Upper lobe of right lung (tissue), 1 donor: ENCODE results near the gene CFAP100. TPM values are rescaled to one million over a fixed set of nuclear protein-coding genes. Genes with fewer than 3 reads are reported as not detected.

Experiments used
- ATAC-seq: fragments of 200-7000 bp; cut with Tn5 transposase; one replicate; pipeline ENCODE4 v1.9.1; 2020; ENCODE audit warnings: mild to moderate bottlenecking, moderate library complexity
- DNase-seq: peaks from one replicate; pipeline ENCODE4 v3.0.0-alpha.2; 2020
- H3K27ac ChIP-seq: fragments of 200-600 bp; one replicate; pipeline ENCODE4 v1.8.0; 2022
- H3K27me3 ChIP-seq: fragments of 200-600 bp; one replicate; pipeline ENCODE4 v1.8.0; 2022; ENCODE audit warnings: mild to moderate bottlenecking
- H3K36me3 ChIP-seq: fragments of 200-600 bp; one replicate; pipeline ENCODE4 v1.8.0; 2022
- H3K4me1 ChIP-seq: fragments of 200-600 bp; one replicate; pipeline ENCODE4 v1.8.0; 2022
- H3K4me3 ChIP-seq: fragments of 200-600 bp; one replicate; pipeline ENCODE4 v1.8.0; 2022; ENCODE audit warnings: mild to moderate bottlenecking
- H3K9me3 ChIP-seq: fragments of 200-600 bp; one replicate; pipeline ENCODE4 v1.8.0; 2022
- intact Hi-C: fragments of 100-400 bp; cut with DNase I; formaldehyde crosslinking; loops from one replicate; pipeline ENCODE4 v1.11.0; 2022
- total RNA-seq: library from RNA; stranded (reverse); fragmentation: NEBNext Ultra II Directional; extraction: Animal tissue kit (Norgen Biotek cat#: 25700); gene quantifications from one replicate; pipeline ENCODE4 v1.2.1, GENCODE V29; 2021
- TF ChIP-seq, protein P1 (sequence below): fragments of 200-600 bp; IDR thresholded peaks from one replicate; pipeline ENCODE4 v1.8.0; 2022; ENCODE audit warnings: antibody characterized with exemption
- donor health status: DM: no; HTN: yes; CAD: no; lungs with severe emphysema.

CFAP100 gene
- total RNA-seq, 1 donor from 2014 or later = not detected

- ATAC-seq (no peak), DNase-seq (peak; percentile 58)
- intact Hi-C loops = no loop called here
These were observed 18.8 kb upstream of the CFAP100 start for GRCh38 chr3:126375835-126376331.

GRCh38 chr3:126376444-126376843 lies 18.3 kb upstream of the CFAP100 start:
- intact Hi-C loops = no loop called here
- Histone ChIP-seq H3K4me1 (peaks cover 10% of the 10 kb centered on the region), H3K27me3 (no peaks in the 10 kb centered on the region), H3K4me3 (no peak overlapping the region), H3K9me3 (no peaks in the 10 kb centered on the region), H3K27ac (no peak overlapping the region), H3K36me3 (no peaks in the 10 kb centered on the region)
- no peak for ATAC-seq
- DNase-seq = no peak
- TF ChIP-seq, protein P1, sequence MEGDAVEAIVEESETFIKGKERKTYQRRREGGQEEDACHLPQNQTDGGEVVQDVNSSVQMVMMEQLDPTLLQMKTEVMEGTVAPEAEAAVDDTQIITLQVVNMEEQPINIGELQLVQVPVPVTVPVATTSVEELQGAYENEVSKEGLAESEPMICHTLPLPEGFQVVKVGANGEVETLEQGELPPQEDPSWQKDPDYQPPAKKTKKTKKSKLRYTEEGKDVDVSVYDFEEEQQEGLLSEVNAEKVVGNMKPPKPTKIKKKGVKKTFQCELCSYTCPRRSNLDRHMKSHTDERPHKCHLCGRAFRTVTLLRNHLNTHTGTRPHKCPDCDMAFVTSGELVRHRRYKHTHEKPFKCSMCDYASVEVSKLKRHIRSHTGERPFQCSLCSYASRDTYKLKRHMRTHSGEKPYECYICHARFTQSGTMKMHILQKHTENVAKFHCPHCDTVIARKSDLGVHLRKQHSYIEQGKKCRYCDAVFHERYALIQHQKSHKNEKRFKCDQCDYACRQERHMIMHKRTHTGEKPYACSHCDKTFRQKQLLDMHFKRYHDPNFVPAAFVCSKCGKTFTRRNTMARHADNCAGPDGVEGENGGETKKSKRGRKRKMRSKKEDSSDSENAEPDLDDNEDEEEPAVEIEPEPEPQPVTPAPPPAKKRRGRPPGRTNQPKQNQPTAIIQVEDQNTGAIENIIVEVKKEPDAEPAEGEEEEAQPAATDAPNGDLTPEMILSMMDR = no peak

More at GRCh38 chr3:126375835-126376331, 18.8 kb upstream of the CFAP100 start:
- TF ChIP-seq, protein P1 = no peak
- H3K4me3 ChIP-seq = no peak overlapping the region
- peaks cover 10% of the 10 kb centered on the region for H3K4me1 ChIP-seq
- H3K36me3 ChIP-seq = no peaks in the 10 kb centered on the region
- no peak overlapping the region for H3K27ac ChIP-seq
- H3K27me3 ChIP-seq = no peaks in the 10 kb centered on the region
- no peaks in the 10 kb centered on the region for H3K9me3 ChIP-seq

GRCh38 chr3:126377211-126377610 lies 17.5 kb upstream of the CFAP100 start:
- H3K4me1 ChIP-seq = peaks cover 10% of the 10 kb centered on the region
- no peak for ATAC-seq
- H3K27ac ChIP-seq = no peak overlapping the region
- no peaks in the 10 kb centered on the region for H3K36me3 ChIP-seq
- intact Hi-C loops = no loop called here
- H3K4me3 ChIP-seq = no peak overlapping the region
- no peaks in the 10 kb centered on the region for H3K9me3 ChIP-seq
- no peaks in the 10 kb centered on the region for H3K27me3 ChIP-seq
- TF ChIP-seq, protein P1 = no peak
- DNase-seq = no peak

- H3K4me1 ChIP-seq = peaks cover 10% of the 10 kb centered on the region
- no peaks in the 10 kb centered on the region for H3K36me3 ChIP-seq
- TF ChIP-seq, protein P1 = no peak
- DNase-seq = peak; percentile 53
- intact Hi-C loops = no loop called here
- H3K4me3 ChIP-seq = no peak overlapping the region
- no peak overlapping the region for H3K27ac ChIP-seq
- no peaks in the 10 kb centered on the region for H3K27me3 ChIP-seq
- ATAC-seq = peak; percentile 10
- H3K9me3 ChIP-seq = no peaks in the 10 kb centered on the region
These were observed 16.4 kb upstream of the CFAP100 start for GRCh38 chr3:126378341-126378751.

- Histone ChIP-seq H3K4me1 (peaks cover 3% of the 10 kb centered on the region), H3K36me3 (no peaks in the 10 kb centered on the region), H3K27me3 (no peaks in the 10 kb centered on the region), H3K4me3 (no peak overlapping the region), H3K9me3 (no peaks in the 10 kb centered on the region), H3K27ac (no peak overlapping the region)
- DNase-seq = peak; percentile 56
- no peak for ATAC-seq
- intact Hi-C loops = no loop called here
- TF ChIP-seq, protein P1 = no peak
These were observed 14.5 kb upstream of the CFAP100 start for GRCh38 chr3:126380011-126380768.
